Stimulated activated CD8-positive, alpha-beta memory T cell treated with anti-CD3 and anti-CD28 coated beads, Interleukin-12 subunit alpha, Interleukin-12 subunit beta, amount 100 ng/mL, for 1 hour (primary cell): ENCODE measurements around the gene KDM2B.
A peak's percentile ranks its signal among the peaks of the same experiment; 100 is the strongest.
"Not testable (repeated sequence)": the region's sequence is repeated elsewhere in the genome, so short reads cannot be mapped to it uniquely, and the experiment has no call there.

Experiments
- DNase-seq: peaks from one replicate; pipeline ENCODE4 v3.0.0-alpha.2; 2020; ENCODE audit warnings: low read depth

Gene KDM2B

GRCh38 chr12:121427556-121428050 is 153.2 kb downstream of the KDM2B start:
- DNase-seq: no peak

- DNase-seq: no peak
Measured at GRCh38 chr12:121424624-121424975, 156.2 kb downstream of the KDM2B start.

DNA sequence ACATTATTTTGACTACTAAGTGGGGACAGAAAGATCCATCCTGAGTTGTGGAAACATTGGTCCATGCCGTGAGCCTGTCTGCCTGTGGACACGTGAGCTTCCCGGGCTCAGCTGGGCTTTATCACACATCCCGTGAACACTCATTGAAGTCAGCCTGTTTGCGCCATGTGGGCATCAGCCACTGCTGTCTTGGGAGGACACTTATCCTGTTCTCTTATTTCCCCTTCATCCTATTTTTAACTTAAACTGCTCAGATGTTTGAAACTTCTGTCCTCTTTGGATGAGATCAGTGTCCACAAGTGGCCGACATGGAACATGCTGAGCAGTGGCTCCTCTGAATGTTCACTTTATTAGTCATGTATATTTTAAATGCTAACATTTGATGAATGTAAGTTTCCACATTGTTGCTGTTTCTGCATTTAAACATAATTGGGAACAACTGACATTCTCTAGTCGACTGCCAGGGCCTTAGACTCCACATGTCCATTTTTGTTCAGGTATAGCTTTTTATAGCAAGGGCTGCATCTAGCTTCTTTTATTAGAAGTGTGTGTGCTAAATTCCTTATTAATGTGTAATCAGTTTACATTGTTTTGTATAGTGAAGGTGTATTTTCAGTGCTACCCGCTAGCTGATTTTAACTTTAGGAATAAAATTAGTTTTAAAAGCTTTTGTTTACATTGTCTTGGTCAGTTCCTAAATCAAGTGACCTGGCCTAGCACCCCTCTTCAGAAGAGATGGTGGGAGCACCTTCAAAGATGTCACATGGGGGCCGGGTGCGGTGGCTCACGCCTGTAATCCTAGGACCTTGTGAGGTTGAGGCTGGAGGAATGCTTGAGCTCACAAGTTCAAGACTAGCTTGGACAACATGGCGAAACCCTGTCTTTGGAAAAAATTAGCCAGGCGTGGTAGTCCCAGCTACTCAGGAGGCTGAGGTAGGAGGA is 156.9 kb downstream of the KDM2B start:
- DNase-seq: no peak

GRCh38 chr12:121423253-121423652 is 157.6 kb downstream of the KDM2B start:
- DNase-seq: no peak

DNA sequence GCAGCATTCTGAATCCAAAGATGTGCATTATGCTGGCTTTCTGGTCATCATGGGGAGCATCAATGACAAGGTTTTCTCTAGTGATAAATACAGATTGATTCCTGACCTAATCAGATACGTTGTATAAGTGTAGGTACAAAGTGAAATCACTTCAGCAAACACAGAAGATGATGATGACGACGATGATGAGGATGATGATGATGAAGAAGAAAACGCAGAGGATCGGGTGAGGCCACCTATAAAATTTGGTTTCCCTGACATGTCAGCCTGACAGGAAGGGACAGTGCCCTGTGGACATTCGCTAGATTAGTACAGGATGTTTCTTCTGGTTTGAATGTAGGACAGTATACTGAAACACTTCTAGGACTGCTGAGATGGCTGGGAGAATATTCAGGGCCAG is 160.7 kb downstream of the KDM2B start:
- no peak for DNase-seq

DNA sequence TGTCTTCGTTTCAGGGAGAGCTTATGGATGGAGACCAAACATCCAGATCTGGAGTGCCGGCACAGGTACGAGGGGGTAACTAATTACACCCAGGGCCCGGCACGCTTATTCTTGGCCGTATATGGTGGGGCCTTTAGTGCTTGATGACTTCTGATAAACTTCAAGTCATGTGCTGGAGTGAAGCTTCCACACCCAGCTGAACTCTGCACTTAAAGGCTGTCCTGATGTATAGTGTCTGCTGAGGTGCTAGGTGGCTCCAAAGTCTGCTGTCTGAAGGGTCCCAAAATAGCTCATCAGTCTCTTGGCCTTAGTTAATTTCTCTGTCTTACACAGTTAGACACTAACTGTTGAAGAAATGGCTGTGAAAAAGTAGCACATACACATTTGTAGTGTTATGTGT is 163.0 kb downstream of the KDM2B start:
- no peak for DNase-seq

DNA sequence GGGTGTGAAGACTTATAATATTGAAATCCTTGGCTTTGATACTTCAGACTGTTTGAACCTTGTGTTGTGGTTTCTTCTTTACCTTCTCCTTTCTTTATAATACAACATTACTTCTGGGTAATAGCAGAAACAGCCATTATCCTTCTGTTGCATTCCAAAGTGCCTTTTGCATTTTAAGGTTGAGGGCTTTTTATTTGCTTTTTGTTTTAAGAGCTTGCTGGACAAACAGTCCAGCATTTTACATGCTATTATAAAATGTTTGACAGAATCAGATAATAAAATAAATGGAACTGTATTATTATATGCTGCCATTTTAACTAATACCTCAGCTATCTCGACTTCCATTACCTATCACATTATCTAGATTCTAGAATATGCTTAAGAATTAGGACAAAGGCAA is 166.9 kb downstream of the KDM2B start:
- DNase-seq: no peak

GRCh38 chr12:121405211-121405610 is 175.6 kb downstream of the KDM2B start:
- no peak for DNase-seq

DNA sequence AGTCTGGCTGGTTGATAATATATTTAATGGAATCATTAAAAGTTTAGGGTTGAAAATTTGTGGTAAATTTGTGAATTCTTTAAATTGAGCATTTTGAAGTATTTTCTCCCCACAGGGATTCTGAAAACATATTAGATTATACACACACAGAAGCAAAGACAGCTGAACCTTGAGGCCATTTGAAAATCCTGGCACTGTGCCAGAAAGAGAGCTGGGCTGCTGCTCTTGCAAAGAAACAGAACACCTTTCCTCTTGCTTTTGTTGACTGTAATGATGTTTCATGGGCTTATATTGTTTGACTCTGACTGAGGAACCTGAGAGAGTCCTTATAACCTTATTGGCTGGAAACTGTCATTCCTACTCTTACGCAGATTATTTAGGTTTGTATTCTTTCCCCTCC is 176.1 kb downstream of the KDM2B start:
- no peak for DNase-seq

DNA sequence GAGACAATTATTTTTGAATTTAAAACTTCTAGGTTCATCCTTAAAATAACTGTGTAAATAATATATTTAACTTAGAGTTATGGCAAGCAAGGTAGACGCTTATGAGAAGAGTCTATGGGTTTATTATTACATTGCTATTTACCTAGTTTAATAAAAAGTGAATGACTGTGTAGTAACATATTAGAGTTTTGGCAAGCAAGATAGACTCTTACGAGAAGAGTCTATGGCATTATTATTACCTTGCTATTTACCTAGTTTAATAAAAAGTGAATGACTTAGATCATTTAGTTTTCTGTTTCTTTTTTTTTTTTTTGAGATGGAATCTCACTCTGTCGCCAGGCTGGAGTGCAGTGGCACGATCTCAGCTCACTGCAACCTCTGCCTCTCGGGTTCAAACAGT is 177.1 kb downstream of the KDM2B start:
- DNase-seq: no peak

DNA sequence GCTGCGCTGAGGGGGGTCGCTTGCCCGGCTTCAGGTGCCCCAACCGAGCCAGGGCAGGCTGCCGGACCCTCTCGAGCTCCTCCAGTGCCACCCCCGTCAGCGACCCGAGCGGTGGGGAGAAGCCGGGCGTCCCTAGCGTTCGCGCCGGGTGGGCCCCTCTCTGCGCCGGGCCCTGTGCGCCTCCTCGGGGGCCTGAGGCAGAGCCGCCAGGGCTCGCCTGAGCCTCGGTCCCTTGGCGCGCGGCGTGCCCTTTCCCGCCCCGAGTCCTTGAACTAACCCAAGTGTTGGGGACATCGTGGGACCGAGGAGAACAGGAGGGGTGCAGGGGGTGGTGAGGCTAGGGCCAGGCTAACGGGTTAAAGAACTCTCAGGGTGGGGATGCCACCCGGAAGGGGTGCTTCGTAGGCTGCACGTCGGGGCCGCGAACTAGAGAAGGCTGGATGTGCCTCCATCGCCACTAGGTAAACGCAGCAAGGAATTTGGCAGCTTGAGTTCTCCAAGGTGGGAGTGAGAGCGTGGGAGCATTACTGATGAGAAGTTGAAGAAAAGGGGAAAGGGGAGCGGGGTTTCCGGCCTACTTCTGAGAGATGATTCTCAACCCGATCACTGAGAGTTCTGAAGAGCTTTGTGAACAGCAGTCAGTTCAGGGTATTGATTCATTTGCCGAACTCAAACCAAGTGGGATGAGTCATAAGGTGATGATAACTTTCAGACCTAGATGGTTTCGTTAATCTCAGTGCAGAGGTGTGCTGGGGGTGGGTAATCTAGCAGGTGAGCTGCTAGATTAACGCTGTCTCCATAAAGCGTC is 180.3 kb downstream of the KDM2B start:
- DNase-seq: peak; percentile 36

DNA sequence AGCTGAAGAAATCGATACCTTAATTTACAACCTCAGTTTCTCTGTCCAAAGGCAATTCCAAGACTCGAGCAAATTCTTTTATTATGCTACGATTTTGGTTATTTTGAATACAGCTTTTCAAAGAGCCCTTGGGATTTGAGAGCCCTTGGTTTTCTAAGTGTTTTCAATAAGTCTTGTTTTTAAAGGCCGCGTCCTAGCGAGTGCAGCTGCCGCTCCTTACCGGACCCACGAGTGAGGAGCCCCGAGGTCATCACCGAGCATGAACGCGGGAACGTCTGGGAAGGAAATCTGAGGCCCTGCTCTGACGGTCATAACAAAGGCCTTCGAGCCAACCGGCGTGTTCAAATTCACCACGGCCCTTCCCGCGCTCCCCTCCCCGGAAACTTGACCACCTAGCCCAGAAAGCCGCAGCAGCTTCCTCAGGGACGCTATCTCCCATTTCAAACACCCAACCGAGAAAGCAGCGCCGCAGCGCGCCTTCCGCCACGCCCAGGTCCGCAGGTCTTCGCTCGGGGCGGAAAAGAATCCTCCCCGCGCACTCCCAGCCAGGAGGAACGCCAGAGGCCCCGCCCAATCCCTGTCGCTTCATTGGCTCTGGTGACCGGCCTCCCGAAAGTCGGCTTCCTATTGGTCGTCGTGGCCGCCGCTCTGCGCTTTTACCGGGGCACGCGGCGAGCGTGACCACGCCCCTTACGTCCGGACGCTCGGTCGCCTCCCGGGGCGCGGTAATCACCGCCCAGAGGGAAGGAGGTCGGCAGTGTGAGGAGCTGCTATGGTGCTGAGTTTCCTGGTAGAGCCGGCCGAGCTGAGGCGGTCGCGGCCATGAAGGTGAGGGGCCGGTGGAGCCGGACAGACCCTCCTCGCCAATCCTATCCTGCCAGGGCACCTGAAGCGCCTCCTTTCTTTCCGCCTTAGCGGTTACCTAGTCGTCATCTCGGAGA is 181.2 kb downstream of the KDM2B start, which contains the start of gene RNF34:
Gene RNF34, plus strand, starts transcription at position 728 of the 941 bp plus-strand sequence. Its CDS starts 95 bp downstream, at position 823.
- peak; percentile 95 for DNase-seq

GRCh38 chr12:121398355-121398754 is 182.5 kb downstream of the KDM2B start:
- no peak for DNase-seq

DNA sequence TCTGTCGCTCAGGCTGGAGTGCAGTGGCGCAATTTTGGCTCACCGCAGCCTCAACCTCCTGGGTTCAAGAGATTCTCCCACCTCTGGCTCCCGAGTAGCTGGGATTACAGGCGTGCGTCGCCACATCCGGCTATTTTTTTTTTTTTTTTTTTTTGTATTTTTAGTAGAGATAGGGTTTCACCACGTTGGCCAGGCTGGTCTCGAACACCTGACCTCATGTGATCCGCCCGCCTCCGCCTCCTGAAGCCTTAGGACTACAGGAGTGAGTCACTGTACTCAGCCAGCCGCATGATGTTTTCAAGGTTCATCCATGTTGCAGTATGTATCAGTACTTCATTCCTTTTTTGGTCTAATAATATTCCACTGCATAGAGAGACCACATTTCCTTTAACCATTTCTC is 183.3 kb downstream of the KDM2B start:
- DNase-seq: no peak

- no peak for DNase-seq
Measured at GRCh38 chr12:121392325-121392716, 188.5 kb downstream of the KDM2B start.

GRCh38 chr12:121391619-121392324 is 189.1 kb downstream of the KDM2B start:
- no peak for DNase-seq

DNA sequence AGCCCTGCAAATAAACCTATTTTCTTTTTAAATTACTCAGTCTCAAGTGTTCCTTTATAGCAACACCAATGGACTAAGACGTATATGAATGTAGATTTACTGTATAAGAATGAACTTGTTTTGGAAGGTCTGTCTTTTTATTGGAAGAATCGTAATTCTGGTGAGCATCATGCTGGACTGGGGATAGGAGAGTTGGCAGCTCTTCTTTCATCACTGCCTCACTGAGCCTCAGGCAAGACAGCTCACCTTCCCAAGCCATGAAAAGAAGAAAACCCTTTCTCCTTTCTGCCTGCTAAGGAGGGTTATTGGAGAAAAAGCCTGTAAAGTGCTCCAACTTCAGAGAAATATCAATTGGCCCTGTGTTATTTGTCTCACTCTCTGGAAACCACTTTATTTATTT is 190.0 kb downstream of the KDM2B start:
- DNase-seq: no peak

GRCh38 chr12:121388421-121388981 is 192.3 kb downstream of the KDM2B start:
- DNase-seq: no peak

GRCh38 chr12:121384891-121385290 is 195.9 kb downstream of the KDM2B start:
- DNase-seq: not testable (repeated sequence)

DNA sequence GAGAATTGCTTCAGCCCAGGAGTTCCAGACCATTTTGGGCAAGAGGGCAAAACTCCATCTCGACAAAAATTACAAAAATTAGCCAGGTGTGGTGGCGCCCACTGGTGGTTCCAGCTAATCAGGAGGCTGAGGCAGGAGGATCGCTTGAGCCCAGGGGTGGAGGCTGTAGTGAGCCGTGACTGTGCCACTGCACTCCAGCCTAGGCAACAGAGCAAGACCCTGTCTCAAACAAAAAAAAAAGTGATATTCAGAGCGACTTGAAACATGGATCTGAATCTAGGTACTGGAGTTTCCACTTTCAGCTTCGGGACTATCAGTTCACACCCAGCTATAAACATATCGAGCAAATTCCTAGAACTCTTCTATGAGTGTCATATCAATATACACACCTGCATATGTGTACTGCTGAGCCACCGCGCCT is 197.2 kb downstream of the KDM2B start:
- DNase-seq: no peak

GRCh38 chr12:121379945-121380344 is 200.9 kb downstream of the KDM2B start:
- DNase-seq: no peak
